GM21737 (cell line): ENCODE measurements around the gene PSAPL1.

Experiments
- ATAC-seq: cut with Tn5 transposase; IDR thresholded peaks from one replicate; pipeline ENCODE4 v1.9.1; 2021; ENCODE audit warnings: mild to moderate bottlenecking, moderate library complexity; ENCODE audit not compliant: unreplicated experiment

The PSAPL1 gene, protein sequence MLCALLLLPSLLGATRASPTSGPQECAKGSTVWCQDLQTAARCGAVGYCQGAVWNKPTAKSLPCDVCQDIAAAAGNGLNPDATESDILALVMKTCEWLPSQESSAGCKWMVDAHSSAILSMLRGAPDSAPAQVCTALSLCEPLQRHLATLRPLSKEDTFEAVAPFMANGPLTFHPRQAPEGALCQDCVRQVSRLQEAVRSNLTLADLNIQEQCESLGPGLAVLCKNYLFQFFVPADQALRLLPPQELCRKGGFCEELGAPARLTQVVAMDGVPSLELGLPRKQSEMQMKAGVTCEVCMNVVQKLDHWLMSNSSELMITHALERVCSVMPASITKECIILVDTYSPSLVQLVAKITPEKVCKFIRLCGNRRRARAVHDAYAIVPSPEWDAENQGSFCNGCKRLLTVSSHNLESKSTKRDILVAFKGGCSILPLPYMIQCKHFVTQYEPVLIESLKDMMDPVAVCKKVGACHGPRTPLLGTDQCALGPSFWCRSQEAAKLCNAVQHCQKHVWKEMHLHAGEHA

GRCh38 chr4:7434766-7435150 is at the start of gene PSAPL1:
Gene PSAPL1, minus strand, starts transcription at chr4:7434930. Its CDS starts 51 bp downstream, at chr4:7434879.
- ATAC-seq: no peak

- no peak for ATAC-seq
These were observed 46.5 kb upstream of the PSAPL1 start for GRCh38 chr4:7481227-7481626.

DNA sequence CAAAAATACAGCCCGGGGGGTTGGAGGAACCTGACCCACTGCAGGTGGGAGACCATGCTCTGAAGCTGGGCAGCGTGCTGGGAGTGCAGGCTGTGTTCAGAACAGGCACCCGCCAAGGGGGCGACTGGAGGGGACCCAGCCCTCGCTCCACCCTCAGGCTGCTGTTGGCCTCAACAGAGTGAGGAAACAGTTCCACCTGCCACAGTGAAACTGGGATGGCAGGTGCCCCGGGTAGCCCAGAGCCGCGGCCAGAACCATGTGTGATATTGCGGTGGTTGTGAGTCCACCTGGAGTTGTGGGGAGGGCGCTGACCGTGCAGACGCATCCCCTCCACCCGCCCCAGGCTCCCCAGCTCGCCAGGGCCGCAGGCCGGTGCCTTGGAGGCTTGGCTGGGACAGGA is 45.7 kb upstream of the PSAPL1 start:
- no peak for ATAC-seq

GRCh38 chr4:7478665-7479064 is 43.9 kb upstream of the PSAPL1 start:
- ATAC-seq: no peak

GRCh38 chr4:7477695-7478094 is 43.0 kb upstream of the PSAPL1 start:
- no peak for ATAC-seq

DNA sequence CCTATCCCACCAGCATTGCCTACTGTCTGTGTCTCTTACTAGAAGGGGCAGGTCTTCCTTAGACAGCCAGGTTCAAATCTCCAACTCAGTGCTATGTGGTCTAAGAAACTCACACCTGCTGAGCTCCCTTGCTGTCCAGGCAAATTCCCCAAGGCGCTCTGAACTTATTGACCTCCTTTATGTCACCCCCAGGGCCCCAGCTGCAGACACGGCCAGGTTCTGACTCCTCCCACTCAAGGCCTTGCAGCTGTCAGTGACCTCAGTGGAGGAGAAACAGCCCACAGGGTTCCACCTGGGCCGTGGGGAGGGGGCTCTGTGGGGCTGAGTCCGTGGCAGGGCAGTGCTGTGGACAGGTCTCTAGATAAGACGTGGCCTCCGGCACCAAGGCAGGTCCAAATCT is 42.1 kb upstream of the PSAPL1 start:
- ATAC-seq: no peak

DNA sequence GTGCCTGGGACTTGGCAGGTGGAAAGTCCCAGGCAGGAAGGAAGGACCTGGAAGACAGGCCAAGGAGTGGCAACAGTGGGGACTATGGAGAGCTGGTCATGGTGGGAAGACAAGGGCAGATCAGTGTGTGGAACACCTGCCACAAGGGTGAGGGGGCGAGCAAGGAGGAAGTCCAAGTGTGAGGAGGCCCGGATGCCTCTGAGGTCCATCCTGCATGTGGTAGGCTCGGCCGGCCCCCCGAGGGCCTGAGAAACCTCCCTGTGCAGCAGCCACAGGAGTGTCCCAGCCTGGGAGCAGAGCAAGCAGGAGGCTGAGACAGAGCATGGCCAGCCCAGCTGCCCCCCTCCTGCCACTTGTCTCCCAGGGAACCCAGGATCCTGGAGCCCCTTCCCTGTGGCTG is 40.5 kb upstream of the PSAPL1 start:
- no peak for ATAC-seq

GRCh38 chr4:7474320-7474719 is 39.6 kb upstream of the PSAPL1 start:
- no peak for ATAC-seq

DNA sequence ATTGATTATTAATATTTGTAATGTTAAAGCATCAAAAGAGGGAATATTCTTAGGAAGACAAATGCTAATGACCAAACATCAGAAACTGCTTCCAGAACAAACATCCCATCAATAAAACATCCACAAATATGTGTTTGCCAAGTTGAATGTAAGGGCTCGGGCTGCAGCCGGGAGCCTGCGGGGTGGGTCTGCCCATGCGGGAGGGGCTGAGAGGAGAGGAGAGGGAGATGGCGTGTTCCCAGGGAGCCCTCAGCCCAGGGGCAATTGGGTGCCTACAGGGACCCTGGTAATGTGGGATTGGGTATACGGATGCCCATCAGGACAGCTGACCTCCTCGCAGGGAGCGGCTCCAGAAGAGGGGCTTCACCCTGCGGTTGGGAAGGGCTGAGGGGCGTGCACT is 38.4 kb upstream of the PSAPL1 start:
- no peak for ATAC-seq

DNA sequence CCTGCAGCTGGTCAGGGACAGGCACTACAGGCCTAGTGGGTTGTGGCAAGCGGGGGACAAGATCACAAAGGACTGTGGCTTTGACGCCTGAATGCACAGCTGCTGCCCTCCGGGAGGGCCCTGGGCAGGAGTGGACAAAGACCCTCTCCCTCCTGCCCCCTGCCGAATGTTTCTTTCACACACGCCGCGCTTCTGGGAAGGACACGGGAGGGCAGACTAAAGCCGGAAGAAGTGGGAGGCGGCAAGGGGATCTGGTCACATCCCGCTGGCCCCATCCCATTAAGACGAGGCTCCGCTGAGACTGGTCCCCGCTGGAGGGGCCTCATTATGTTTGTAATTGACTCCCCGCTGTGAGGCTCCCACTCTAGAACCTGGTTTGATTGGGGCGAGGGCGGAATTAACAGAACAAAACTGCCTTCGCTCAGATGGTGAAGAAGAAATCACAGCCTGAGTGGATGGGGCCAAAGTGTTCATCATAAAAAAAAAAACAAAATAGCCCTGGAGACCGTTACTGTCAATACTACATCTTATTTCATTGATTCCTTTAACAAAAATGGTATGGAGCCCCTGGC is 37.8 kb upstream of the PSAPL1 start:
- ATAC-seq: no peak

DNA sequence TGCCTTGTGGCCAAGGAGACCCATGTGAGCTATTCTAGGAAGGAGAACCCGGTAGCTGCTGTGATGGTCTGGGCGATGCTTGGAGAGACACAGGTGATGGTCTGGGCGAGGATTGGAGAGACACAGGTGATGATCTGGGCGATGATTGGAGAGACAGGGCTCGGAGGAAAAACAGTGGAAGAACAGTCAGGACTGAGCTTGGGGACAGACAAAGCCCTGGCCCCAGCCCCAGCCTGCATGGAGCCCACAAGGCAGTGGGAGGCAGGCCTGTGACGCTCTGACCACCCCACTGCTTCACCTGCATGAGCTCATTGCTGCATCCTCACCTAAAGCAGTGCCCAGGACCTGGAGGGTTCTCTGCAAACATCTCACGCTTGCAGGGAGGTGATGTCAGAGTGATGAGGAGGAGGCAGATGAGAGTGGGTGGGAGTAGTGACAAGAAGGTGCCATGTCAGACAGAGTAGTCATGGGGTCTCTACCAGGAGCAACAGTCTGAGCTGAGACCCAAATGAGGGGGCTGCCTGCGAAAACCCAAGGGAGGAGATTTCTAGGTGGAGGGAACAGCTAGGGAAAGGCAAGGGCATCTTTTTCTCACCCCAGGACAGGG is 35.9 kb upstream of the PSAPL1 start:
- ATAC-seq: no peak

DNA sequence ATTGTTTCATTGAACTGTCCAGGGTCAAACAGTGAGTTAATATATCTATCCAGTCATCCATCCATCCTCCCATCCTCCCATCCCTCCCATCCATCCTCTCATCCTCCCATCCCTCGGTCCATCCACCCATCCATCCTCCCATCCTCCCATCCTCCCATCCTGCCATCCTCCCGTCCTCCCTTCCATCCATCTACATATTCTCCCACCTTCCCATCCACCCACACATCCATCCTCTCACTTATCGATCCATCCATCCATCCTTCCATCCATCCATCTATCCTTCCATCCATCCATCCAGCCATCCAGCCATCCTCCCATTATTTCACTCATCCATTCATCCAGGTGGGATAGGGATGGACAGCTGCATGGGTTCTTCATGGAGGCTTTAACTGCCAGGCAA is 35.4 kb upstream of the PSAPL1 start:
- no peak for ATAC-seq

DNA sequence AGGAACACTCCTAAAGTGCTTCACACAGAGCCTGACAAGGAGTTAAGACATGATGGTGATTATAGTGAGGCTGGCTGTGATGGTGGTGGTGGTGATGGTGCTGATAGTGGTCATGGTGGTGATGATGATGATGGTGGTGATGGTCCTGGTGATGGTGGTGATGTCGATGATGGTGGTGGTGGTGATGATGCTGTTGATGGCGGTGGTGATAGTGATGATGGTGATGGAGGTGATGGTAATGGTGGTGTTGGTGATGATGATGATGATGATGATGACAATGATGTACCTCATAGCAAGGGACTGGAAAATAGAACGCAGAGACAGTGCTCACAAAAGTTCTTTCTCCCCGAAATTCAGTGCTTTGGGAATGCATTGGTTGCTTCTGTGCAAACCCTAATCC is 34.3 kb upstream of the PSAPL1 start:
- ATAC-seq: no peak

- no peak for ATAC-seq
These were observed 32.7 kb upstream of the PSAPL1 start for GRCh38 chr4:7467471-7467870.

DNA sequence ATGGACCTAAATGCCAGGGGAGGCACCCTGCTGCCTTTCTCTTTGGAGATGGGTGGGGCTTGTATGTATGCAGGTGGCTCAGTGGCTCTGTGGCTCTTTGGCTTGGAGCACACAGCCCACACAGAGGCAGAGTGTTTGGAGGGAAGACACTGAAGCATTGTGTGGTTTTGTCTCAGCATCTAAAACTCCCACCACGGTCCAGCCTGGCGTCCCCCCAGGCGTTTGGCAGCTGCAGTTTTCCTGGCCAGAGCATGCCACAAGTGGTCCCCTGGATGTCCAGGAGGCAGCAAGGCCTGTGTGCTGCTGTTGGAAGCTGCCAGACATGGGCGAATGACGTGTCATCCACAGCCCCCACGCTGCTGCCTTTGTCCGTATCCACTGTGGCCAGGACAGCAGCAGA is 32.2 kb upstream of the PSAPL1 start:
- no peak for ATAC-seq

GRCh38 chr4:7466215-7466614 is 31.5 kb upstream of the PSAPL1 start:
- no peak for ATAC-seq

DNA sequence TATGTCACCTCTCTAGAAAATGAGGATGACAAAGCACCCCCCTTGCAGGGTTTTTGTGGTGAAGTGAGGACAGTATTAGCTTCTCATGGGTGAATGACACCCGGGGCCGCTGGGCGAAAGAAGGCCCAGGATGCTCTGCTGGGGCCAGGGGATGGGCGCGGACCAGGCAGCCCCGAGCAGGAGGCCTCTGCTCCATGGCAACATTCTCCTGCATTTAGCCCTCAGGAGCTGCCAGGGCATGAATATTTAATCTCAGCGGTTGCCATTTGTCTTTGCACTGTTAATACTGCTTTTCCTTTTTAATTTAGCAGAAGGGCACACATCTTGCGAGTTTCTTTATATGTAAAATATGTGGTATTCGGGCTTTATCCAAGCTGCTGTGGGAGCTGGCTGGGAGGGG is 30.3 kb upstream of the PSAPL1 start:
- no peak for ATAC-seq

DNA sequence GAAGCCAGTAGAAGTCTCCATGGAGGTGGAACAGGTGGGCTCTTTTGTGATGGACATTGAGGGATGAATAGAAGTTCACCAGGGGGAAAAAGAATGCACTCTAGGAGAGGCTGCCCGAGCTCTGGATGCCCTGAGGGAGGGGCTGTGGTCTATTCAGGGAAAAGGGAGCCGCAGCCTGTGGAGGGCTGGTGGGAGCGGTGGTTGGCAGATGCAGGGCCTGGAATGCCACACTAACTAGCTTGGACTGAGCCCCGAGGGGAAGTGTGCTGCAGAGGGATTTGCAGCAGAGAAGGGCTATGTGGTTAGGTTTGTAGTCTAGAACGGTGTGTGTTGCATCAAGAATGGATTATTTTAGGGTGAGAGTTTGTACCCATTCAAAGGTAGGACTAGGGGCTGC is 29.5 kb upstream of the PSAPL1 start:
- ATAC-seq: no peak

GRCh38 chr4:7463566-7464258 is 29.0 kb upstream of the PSAPL1 start:
- no peak for ATAC-seq

GRCh38 chr4:7462509-7462971 is 27.8 kb upstream of the PSAPL1 start:
- no peak for ATAC-seq

GRCh38 chr4:7461230-7461629 is 26.5 kb upstream of the PSAPL1 start:
- no peak for ATAC-seq
